ENCODE results near the gene MSS51. TPM values are rescaled to one million over a fixed set of nuclear protein-coding genes. Genes with fewer than 3 reads are reported as not detected.

Gene MSS51
- 0.12 TPM in 1 of 2 replicates, not detected in the other for total RNA-seq (2014; rRNA removed; shearing (Covaris generic))

DNA sequence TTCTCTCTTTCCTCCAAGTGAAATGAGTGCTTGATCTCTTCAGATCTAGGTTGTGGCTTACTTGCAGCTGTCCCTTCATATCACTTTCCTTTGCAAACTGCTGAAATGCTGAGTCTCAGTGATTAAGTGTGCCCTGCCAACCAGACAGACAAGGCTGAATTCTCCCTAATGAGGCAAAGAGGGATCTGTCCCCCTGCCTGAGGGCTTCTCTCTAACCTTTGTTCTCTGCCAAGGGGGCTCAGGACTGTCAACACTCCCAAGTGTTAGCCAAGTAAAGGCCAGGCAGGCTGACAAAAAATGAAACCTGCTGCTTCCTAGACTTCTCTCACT lies at the start of gene MSS51:
MSS51 (minus strand) TSS at position 24 of the 330 bp plus-strand sequence. CDS start 5,277 bp downstream, outside the sequence.
- no peak for DNase-seq (ENCODE audit: low spot score)

DNA sequence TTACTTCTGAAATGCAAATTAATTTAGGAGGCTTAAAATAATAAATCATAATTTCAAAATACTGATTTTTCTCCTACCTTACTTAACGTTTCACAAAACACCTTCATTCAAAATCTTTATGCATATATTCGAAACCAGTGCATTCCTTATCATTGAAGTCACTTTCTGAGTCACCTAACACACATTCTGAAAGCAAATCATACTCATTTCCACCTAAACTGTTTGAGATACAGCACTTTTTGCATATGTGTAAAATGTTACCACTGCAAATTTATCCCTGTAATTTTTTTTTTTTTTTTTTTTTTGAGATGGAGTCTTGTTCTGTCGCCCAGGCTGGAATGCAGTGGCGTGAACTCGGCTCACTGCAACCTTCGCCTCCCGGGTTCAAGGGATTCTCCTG lies 46.8 kb upstream of the MSS51 start:
- no peak for DNase-seq (ENCODE audit: low spot score)

DNA sequence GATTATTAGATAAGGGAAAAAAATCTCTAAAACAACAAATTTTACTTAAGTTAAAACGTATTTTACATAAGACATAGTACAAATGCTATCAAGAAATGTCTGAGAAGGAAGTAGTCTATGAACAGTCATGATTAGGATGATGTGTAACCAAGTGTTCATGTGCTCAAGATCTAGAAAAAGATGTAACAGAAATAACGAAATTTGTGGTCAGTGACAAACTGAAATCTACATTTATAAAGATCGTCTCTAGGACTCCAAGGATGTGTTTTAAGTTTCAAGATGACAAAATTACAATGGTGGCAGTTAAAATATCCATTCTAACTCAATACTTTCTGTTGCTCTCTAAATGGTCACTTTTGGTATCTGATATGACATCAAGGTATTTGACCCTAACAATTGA lies 45.3 kb upstream of the MSS51 start:
- DNase-seq (ENCODE audit: low spot score), result no peak

DNA sequence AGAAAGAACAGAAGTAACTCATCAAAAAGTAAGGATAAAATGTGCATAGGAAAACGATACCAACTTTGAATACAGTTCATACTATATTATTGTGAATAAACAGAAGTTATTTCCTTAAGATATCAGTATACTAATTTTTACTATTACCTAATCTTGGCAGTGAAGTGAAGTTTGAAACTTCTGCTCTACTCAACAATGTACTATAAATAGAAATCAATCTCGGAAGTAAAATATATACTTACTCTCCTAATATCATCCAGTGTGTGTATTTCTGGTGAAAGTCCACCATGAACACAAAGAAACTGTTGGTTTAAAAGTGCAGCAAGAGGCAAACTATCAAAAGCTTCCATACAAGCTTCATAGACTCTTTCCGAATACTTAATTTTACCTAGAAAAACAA lies 37.9 kb upstream of the MSS51 start:
- no peak for DNase-seq (ENCODE audit: low spot score)

DNA sequence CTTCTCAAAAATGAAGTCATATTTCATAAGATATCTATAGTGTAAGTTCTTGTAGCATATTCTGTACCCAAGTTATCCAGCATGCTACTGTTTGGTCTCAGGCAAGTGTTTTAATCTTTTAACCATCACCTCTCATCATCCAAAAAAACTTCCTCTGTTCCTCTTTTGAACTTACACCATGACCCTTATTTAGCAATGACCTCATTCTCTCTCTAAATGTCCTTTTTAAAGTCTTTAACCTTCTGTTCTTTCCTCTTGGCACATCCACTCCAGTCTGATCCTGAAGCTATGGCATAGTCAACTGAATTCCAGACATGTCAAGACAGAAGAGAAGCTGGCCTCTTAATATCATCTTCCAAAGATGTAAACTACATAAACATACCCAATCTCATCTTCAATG lies 36.2 kb upstream of the MSS51 start:
- DNase-seq (ENCODE audit: low spot score), result no peak

DNA sequence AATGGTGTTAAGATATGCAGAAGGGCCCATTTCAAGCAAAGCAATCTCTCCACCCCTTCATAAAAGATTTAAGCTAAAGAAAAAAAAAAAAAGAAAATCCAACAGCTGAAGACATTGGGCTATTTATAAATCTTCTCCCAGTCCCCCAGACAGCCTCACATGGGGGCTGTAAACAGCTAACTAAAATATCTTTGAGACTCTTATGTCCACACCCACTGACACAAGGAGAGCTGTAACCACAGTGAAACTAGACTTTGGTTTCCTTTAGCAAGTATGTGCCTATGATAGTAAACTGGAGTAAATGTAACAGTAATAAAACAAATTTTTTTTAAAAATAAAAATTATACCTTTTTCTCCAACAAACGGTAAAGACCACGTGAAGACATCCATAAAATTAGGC lies 33.8 kb upstream of the MSS51 start:
- no peak for DNase-seq (ENCODE audit: low spot score)

DNA sequence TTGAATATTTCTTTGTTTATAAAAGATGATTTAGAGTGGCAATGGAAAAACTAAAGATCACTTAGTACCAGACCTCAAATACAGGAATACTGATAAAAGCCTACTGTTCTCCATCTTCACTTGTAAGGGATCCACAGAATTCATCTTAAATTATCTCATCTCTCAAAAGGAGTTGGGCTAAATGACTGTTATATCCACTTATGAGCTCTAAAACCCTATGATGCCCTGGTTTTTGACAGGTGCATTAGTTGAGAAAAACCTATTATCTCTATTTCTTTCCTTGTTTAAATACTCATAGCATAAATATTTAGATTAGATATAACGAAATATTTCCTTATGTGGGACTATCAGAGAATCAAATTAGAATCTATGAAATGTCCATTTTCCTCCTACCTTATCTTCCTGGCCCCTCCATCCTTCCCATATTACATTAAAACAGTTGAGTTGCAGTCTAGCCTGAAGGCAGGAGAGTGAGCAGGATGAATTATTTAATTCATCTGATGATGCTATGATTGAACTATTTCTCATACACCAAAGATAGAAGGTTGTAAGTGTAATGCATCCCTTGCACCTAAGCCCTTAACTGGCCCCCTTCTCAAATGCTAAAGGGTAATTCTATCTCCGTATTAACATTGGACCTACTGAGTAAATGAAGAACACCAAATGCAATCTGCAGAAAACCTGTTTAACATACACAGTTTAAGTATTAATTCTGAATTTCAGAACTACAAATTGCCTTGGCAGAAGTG lies 32.8 kb upstream of the MSS51 start:
- DNase-seq (ENCODE audit: low spot score), result no peak

DNA sequence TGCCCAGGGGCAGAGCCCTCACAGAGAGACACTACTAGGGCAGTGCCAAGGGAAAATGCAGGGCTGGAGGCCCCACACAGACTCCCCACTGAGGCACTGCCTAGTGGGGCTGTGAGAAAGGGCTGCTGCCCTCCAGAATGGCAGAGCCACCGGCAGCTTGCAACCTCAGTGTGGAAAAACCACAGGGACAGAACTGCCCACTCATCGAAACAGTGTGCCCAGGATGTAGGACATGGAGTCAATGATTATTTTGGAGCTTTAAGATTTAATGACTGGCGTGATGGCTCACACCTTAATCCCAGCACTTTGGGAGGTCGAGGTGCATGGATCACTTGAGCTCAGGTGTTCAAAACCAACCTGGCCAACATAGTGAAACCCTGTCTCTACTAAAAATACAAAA lies 27.5 kb upstream of the MSS51 start:
- no peak for DNase-seq (ENCODE audit: low spot score)

DNA sequence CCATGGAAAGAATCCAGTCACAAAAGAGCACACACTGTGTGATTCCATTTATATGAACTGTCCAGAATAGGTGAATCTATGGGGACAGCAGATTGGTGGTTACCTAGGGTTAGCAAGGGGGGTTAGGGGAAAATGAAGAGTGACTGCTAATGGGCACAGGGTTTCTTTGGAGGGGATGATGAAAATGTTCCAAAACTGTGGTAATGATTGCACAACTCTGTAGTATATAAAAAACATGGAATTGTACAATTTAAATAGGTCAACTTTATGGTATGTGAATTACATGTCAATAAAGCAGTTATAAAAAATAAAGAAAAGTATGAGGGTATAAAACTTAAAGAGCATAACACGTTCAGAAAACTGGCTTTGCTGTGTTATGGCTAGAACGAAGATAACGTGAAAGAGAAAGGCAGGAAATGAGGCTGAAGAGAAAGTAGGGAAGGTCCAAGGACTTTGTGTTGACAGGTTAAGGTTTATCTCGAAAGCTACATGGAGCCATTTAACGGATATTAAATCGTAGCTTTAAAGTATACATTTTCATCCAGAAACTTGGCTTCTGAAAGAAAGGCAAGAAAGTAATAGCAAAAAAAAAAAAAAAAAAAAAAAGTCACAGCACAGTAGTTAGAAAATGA lies 26.4 kb upstream of the MSS51 start:
- DNase-seq (ENCODE audit: low spot score), result no peak

DNA sequence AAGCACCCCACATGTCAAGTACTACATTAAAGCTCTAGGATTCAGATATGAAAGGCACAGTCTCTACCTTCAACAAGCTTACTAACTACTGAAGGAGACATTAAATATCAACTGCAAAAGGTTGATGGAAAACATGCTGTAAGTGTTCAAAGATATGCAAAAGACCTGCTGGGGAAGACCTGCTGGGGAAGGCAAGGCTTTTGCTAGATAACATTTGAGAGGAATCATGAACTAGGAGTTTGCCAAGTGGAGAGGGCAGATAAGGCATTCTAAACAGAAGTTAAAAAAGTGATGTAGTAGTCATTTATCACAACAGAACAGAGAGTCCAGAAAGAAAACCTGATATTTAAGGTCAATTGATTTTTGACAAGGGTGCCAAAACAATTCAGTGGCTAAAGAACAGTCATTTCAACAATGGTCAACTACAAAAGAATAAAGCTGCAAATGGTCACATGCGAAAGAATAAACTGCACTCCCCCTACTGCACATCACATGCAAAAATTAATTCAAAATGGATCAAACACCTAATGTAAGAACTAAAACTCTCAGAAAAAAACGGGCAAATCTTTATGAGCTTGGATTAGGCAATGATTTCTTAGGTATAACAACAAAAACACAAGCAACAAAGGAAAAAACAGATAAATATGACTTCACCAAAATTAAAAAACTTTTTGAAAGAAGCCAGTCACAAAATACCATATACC lies 23.0 kb upstream of the MSS51 start:
- DNase-seq (ENCODE audit: low spot score), result no peak

DNA sequence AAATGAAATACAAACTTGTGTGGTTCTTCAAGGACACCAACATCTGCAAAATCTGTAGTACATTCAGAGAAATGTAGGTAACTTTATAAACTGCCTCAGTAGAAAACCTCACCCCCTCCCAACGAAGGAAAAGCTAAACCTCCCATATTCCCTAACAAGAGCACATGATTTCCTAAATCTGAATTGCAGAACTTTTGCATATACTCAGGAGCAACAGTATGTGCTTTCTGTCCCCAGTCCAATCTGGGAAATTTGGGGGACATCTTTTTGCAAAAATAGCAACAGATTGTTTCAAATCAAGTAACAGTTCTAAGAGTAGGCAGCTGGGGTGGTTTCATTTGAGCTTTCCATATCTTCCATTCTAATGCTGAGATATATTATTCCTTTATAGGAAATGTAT lies 15.8 kb upstream of the MSS51 start:
- DNase-seq (ENCODE audit: low spot score), result no peak

DNA sequence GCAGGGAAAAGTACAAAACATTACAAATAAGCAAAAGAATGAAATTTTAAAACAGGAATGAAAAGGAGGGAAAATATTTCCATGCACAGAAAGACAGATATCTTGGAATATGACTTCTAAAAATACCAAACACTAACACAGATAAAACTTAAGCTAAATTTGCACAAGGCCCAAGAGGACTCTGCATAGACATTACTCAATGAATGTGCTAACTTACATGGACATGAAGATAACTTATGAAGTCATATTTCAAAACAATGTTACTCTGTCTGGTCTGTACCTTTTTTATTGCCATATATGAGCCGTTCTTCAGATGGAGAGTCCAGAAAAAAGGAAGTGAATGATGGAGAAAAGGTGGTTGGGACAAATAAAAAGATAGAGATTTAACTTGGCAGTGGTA lies 15.0 kb upstream of the MSS51 start:
- no peak for DNase-seq (ENCODE audit: low spot score)

DNA sequence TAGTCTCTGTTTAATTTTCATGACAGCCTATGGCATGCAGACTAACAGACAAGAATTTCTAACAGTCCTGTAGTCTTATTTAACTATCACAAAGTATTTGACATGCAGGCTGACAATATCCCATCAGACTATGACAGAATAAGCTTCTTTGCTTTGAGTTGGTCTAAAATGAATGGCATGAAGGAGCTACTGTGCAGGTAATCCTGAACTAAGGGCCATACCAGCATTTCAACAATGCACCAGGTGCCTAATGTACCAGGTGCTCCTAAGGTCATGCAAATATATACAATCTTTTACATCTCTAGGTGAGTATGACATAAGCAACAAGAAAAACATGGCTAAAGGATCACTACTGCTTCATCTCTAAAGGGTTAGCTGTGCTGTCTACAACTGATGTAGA lies 13.6 kb upstream of the MSS51 start:
- DNase-seq (ENCODE audit: low spot score), result no peak

DNA sequence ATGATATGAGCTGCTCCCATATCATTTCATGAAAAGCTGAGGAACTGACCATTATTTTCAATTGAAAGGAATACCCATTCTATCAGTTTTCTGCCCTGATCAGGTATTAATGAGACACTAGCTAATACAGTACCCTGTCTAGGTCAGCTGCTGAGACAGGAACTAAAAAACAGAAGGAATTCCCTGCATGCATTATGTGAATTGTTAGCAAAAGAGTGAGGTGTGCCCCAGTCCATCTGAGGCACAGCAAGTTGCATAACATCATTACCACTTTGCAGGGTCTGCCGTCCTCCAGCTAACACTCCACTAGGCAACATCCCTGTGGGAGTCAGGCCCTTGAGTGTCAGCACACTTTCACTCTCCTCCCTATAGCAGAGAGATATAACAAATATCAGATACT lies 11.1 kb upstream of the MSS51 start:
- DNase-seq (ENCODE audit: low spot score), result no peak

DNA sequence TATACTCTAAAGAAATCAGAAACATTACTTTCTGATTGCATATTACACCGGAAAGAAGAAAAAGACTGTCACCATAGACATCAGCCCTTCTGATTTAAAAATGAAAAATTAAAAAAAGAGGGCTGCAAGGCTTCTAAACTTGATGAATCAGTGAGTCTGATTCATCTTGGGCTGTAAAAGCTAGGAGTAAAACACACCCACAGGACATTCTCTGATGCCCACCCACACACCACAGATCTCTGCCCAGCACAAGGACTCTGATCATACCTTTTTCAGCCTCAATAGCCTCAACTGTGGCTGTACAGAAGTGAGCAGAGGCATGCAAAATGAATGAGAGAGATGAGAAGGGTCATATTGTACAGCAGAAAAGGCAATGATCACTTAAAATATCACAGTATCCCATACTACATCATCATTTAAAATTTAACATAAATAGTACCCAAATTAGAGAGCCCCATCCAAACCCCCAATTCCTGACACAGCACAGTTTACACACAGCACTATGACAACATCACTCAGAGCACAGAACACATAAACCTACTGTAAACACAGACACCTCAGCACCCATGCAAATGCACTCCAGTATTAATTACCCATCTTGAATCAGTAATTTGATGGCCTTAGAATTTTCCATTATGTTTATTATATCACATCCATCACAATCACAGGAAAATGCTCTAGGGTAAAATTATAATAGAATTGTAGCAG lies 6.4 kb upstream of the MSS51 start:
- DNase-seq (ENCODE audit: low spot score), result no peak

DNA sequence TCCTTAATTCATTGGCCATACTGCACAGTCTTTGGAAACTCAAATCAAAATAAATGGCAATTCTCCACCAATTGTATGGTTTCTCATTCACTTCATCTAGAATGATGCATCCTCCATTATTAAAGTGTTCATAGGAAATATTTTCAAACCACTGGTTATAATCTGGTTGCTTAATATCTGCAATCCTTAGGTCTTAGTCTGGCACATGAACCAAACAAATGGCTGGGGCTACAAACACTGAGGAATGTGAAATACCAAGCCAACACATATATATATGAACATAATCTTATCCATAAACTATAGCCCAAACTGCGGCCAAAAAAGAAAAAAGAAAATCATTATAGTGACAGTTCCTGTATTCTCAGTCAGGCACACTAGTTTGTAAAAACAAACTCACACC lies 5.7 kb upstream of the MSS51 start:
- DNase-seq (ENCODE audit: low spot score), result no peak

DNA sequence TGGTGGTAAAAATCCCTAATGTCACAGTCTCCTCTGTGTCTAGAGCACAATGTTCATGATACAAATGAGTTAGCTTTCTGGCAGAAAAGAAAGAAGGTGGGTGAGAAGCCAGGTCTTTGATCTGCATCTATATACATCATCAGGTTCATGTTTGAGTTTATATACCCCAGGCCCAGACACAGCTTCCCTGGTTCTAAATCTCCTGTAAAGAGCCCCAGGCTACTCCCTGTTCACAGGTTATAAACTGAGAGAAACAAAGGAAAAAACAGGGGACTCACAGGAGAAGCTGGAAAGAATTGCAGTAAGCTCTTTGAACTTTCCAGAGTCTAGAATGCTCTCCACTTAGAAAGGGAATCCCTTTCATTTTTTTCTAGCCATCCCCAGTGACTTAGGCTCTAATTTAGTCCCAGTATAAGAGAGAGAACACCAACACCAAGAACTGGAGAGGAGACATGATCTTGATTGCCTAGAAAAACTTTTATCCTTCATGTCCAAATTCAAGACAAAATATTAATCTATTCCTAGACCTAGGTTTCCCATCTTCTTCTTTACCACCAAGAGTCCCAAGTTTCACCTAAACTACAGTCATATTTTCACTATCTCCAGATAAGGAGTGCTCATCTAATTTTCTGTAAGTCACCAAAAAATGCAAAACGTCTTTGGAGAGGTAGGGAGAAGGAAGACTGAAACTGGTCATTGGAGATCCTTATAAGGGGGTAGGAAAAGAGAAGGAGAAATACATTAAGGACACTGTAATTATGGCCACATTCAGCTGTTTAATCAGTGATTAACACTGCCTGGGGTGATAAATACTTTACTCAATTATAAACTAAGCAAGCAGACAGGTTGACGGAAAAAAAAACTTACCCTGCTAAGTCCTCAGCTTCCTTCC lies 469 bp downstream of the MSS51 start:
- no peak for DNase-seq (ENCODE audit: low spot score)

DNA sequence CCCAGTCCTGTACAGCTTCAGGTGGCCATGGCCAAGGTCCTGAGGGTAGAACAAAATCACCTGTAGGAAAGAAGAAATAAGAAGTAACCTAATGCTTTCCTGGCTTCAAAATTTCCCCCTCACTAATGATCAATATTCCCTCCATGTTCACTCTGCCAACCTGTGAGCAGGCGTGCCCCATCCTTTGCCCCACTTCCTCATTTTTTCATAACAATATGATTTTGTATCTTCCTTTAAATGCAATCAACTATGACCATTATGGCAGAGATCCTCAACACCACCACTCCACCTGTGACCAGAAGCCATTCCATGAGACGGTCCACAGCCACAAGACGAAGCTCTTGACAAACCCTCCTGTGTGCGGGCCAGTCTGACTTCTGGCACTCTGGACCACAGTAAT lies 7.0 kb downstream of the MSS51 start:
- DNase-seq (ENCODE audit: low spot score), result no peak

DNA sequence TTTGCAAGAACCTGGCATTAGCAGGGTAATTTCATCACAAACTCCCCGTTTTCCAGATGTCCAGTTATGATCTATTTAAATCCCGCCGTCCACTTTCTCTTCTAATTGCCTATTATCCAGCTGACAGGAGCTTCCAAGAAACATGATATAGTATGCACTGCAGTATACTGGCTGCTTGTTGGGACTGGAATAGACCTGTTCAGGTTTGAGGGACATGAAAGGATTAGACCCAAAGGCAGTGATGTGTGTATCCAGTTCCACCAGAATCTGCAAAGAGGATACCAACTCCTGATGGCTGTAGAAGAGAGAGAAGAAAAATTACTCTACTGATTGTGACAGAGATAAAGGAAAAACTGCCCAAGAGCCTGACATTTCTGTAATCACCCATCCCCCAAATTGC lies 8.9 kb downstream of the MSS51 start:
- no peak for DNase-seq (ENCODE audit: low spot score)

DNA sequence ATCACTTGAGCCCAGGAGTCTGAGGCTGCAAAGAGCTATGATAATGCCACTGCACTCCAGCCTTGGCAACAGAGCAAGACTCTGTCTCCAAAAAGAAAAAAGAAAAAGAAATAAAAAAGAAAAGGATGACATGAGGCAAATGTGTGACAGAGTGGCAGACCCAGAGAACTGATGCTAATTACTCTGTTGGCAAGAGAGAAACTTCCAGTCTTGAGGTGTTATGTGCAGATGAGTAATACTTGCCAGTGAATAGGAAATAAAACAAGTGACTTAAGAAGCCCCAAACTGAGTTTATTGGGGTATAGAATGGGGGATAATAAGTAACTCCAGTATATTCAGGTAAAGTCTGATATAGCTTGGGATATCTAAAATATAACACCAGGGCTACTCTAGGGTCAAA lies 10.1 kb downstream of the MSS51 start:
- DNase-seq (ENCODE audit: low spot score), result no peak

DNA sequence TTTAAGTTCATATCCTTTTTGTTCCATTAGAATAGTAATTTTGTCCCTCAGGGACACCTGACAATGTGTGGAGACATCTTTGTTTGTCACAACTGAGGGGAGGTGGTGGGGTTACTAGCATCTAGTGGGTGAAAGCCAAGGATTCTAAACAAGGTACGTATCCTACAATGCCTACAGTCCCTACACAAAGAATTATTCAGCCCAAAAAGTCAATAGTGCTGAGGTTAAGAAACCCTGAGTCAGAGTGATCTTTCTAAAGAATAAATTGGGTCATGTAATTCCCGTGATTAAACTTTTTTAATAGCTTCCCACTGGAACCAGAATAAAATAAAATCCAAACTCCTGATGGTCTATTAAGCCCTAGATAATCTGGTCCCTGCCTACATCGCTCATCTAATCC lies 16.8 kb downstream of the MSS51 start:
- no peak for DNase-seq (ENCODE audit: low spot score)

All from H4 (cell line).